Stomach smooth muscle (tissue), 2 donors: ENCODE results near the gene IFNAR2.

Experiments
- H3K27ac ChIP-seq: one replicate; pipeline ENCODE4 v1.7.0; 2013; ENCODE audit warnings: mild to moderate bottlenecking, low read length, inconsistent platforms
- H3K27me3 ChIP-seq, 2 donors: one replicate each; pipeline ENCODE4 v1.7.0; 2013; ENCODE audit warnings: low read length in 2 of 2; ENCODE audit not compliant: insufficient read depth in 2 of 2, control insufficient read depth in 1 of 2
- H3K36me3 ChIP-seq, 2 donors: one replicate each; pipeline ENCODE4 v1.7.0; 2013; ENCODE audit warnings: low read length in 2 of 2; ENCODE audit not compliant: control insufficient read depth in 2 of 2, insufficient read depth in 2 of 2
- H3K4me1 ChIP-seq: one replicate; pipeline ENCODE4 v1.7.0; 2013; ENCODE audit warnings: low read length; ENCODE audit not compliant: control insufficient read depth, insufficient read depth
- H3K4me3 ChIP-seq, 2 donors: one replicate each; pipeline ENCODE4 v1.7.0; 2013; ENCODE audit warnings: low read length in 2 of 2
- H3K9ac ChIP-seq, 2 donors: one replicate each; pipeline ENCODE4 v1.7.0; 2013; ENCODE audit warnings: low read length in 2 of 2, mild to moderate bottlenecking in 1 of 2
- H3K9me3 ChIP-seq, 2 donors: one replicate each; pipeline ENCODE4 v1.7.0; 2013; ENCODE audit warnings: low read length in 2 of 2; ENCODE audit not compliant: control insufficient read depth in 2 of 2
- donor health status: healthy.
- donor health status: Pancreatic carcinoma.

Gene IFNAR2

GRCh38 chr21:33256019-33256418 is 26.3 kb downstream of the IFNAR2 start:
- Histone ChIP-seq H3K4me1 (no peaks in the 10 kb centered on the region), H3K4me3 (no peak overlapping the region), H3K9me3 (peaks cover 0 to 3% of the 10 kb centered on the region in 2 donors), H3K27me3 (no peaks in the 10 kb centered on the region), H3K9ac (no peak overlapping the region), H3K36me3 (peaks cover 29 to 30% of the 10 kb centered on the region in 2 donors), H3K27ac (no peak overlapping the region)

GRCh38 chr21:33257094-33257803 is 27.5 kb downstream of the IFNAR2 start:
- Histone ChIP-seq H3K4me1 (no peaks in the 10 kb centered on the region), H3K27ac (no peak overlapping the region), H3K9me3 (peaks cover 0 to 3% of the 10 kb centered on the region in 2 donors), H3K36me3 (peaks cover 26 to 27% of the 10 kb centered on the region in 2 donors), H3K4me3 (no peak overlapping the region), H3K27me3 (no peaks in the 10 kb centered on the region), H3K9ac (no peak overlapping the region)

- Histone ChIP-seq H3K27me3 (no peaks in the 10 kb centered on the region), H3K9me3 (peaks cover 0 to 3% of the 10 kb centered on the region in 2 donors), H3K9ac (no peak overlapping the region), H3K36me3 (peaks cover 18 to 29% of the 10 kb centered on the region in 2 donors), H3K27ac (no peak overlapping the region), H3K4me1 (no peaks in the 10 kb centered on the region), H3K4me3 (no peak overlapping the region)
Observed at GRCh38 chr21:33258475-33258874, 28.7 kb downstream of the IFNAR2 start.

GRCh38 chr21:33259428-33259827 is 29.7 kb downstream of the IFNAR2 start:
- Histone ChIP-seq H3K4me3 (no peak overlapping the region), H3K27me3 (no peaks in the 10 kb centered on the region), H3K9me3 (peaks cover 0 to 3% of the 10 kb centered on the region in 2 donors), H3K9ac (no peak overlapping the region), H3K4me1 (no peaks in the 10 kb centered on the region), H3K27ac (no peak overlapping the region), H3K36me3 (peaks cover 18 to 24% of the 10 kb centered on the region in 2 donors)

GRCh38 chr21:33259995-33260394 is 30.3 kb downstream of the IFNAR2 start:
- no peak overlapping the region for H3K4me3 ChIP-seq
- peaks cover 18 to 24% of the 10 kb centered on the region in 2 donors for H3K36me3 ChIP-seq
- H3K27ac ChIP-seq, result no peak overlapping the region

GRCh38 chr21:33261635-33262034 is 31.9 kb downstream of the IFNAR2 start:
- no peaks in the 10 kb centered on the region for H3K27me3 ChIP-seq
- no peak overlapping the region for H3K27ac ChIP-seq
- H3K4me1 ChIP-seq, result peaks cover 10% of the 10 kb centered on the region
- no peak overlapping the region for H3K4me3 ChIP-seq
- H3K36me3 ChIP-seq, result peaks cover 12 to 16% of the 10 kb centered on the region in 2 donors
- no peak overlapping the region for H3K9ac ChIP-seq
- peaks cover 0 to 3% of the 10 kb centered on the region in 2 donors for H3K9me3 ChIP-seq

More at GRCh38 chr21:33259995-33260394, 30.3 kb downstream of the IFNAR2 start:
- no peaks in the 10 kb centered on the region for H3K27me3 ChIP-seq
- H3K4me1 ChIP-seq, result no peaks in the 10 kb centered on the region
- H3K9ac ChIP-seq, result no peak overlapping the region
- H3K9me3 ChIP-seq, result peaks cover 0 to 3% of the 10 kb centered on the region in 2 donors

GRCh38 chr21:33262921-33263320 is 33.2 kb downstream of the IFNAR2 start:
- H3K4me1 ChIP-seq, result peaks cover 18% of the 10 kb centered on the region
- peaks cover 0 to 3% of the 10 kb centered on the region in 2 donors for H3K9me3 ChIP-seq
- no peaks in the 10 kb centered on the region for H3K27me3 ChIP-seq
- peaks cover 3 to 7% of the 10 kb centered on the region in 2 donors for H3K36me3 ChIP-seq
- no peak overlapping the region for H3K4me3 ChIP-seq
- no peak overlapping the region for H3K27ac ChIP-seq
- H3K9ac ChIP-seq, result no peak overlapping the region

GRCh38 chr21:33264561-33264960 is 34.8 kb downstream of the IFNAR2 start:
- Histone ChIP-seq H3K27ac (no peak overlapping the region), H3K9ac (no peak overlapping the region), H3K4me1 (peaks cover 18% of the 10 kb centered on the region), H3K36me3 (peaks cover 7 to 12% of the 10 kb centered on the region in 2 donors), H3K4me3 (no peak overlapping the region), H3K27me3 (no peaks in the 10 kb centered on the region), H3K9me3 (no peaks in the 10 kb centered on the region)

GRCh38 chr21:33265664-33266049 is 35.9 kb downstream of the IFNAR2 start:
- H3K9ac ChIP-seq, result peak overlapping the region; percentile 46 to 62
- H3K27me3 ChIP-seq, result no peaks in the 10 kb centered on the region
- peaks cover 18% of the 10 kb centered on the region for H3K4me1 ChIP-seq
- H3K9me3 ChIP-seq, result no peaks in the 10 kb centered on the region
- no peak overlapping the region for H3K27ac ChIP-seq
- peak overlapping the region; percentile 84 to 85 for H3K4me3 ChIP-seq
- H3K36me3 ChIP-seq, result peaks cover 7 to 12% of the 10 kb centered on the region in 2 donors

GRCh38 chr21:33266050-33266788 is 36.5 kb downstream of the IFNAR2 start, which contains the start of gene IL10RB:
Gene IL10RB (plus strand): TSS chr21:33266367. CDS start chr21:33266466, 99 bp downstream.
- Histone ChIP-seq H3K9me3 (no peaks in the 10 kb centered on the region), H3K4me1 (peaks cover 18% of the 10 kb centered on the region), H3K9ac (peak within 1 kb of the TSS; percentile 79 to 86), H3K27ac (peak within 1 kb of the TSS; percentile 70), H3K4me3 (peak within 1 kb of the TSS; percentile 84 to 85), H3K36me3 (peaks cover 7 to 12% of the 10 kb centered on the region in 2 donors), H3K27me3 (no peaks in the 10 kb centered on the region)
